Caco-2 (cell line): ENCODE data around the gene HAND2. TPM values are rescaled to one million over a fixed set of nuclear protein-coding genes. Genes with fewer than 3 reads are reported as not detected.

Source experiments
- BruUV-seq: library from RNA; stranded (reverse); fragments of 400-500 nt; replicated peaks from 2 replicates; lab custom pipeline; 2021; lab: Mats Ljungman, UMichigan
- CTCF ChIA-PET: fragments of 300-600 bp; sonication (Branson Sonifier 250); formaldehyde crosslinking; loops from one replicate; lab custom pipeline; 2022; ENCODE audit warnings: antibody characterized with exemption; lab: Charles Lee
- POLR2A ChIA-PET: fragments of 300-600 bp; sonication (Branson Sonifier 250); formaldehyde crosslinking; loops from one replicate; lab custom pipeline; 2022; ENCODE audit warnings: antibody characterized with exemption; lab: Charles Lee
- DNase-seq, 2 experiments: peaks; one replicate each; pipeline versions ENCODE4 v3.0.0 to v3.0.0-alpha.2; 2020 to 2022
- H3K27me3 ChIP-seq: replicated peaks from 2 replicates; pipeline ENCODE4 v1.6.0; 2011; ENCODE audit warnings: low read length; ENCODE audit not compliant: control insufficient read depth, insufficient read depth
- H3K36me3 ChIP-seq: 2 replicates; pipeline ENCODE4 v1.5.1; 2011; ENCODE audit warnings: low read length; ENCODE audit not compliant: control insufficient read depth, insufficient read depth
- H3K4me1 ChIP-seq: fragments of 250-450 bp; sonication (Bioruptor Pico); 2 replicates; pipeline ENCODE4 v1.5.1; 2020; ENCODE audit warnings: mild to moderate bottlenecking
- H3K4me3 ChIP-seq: 2 replicates; pipeline ENCODE4 v1.5.1; 2011; ENCODE audit warnings: low read depth, mild to moderate bottlenecking, control low read depth, low read length
- H3K9me3 ChIP-seq: fragments of 250-450 bp; sonication (Bioruptor Pico); 2 replicates; pipeline ENCODE4 v1.5.1; 2020; ENCODE audit warnings: mild to moderate bottlenecking, moderate library complexity
- H3K27ac Mint-ChIP-seq: one replicate; pipeline ENCODE4 v1.8.0; 2022; ENCODE audit warnings: mixed read lengths; ENCODE audit not compliant: unreplicated experiment
- H3K27me3 Mint-ChIP-seq: one replicate; pipeline ENCODE4 v1.8.0; 2022; ENCODE audit warnings: mixed read lengths; ENCODE audit not compliant: insufficient read depth, unreplicated experiment
- H3K36me3 Mint-ChIP-seq: one replicate; pipeline ENCODE4 v1.8.0; 2022; ENCODE audit warnings: mild to moderate bottlenecking, mixed read lengths; ENCODE audit not compliant: insufficient read depth, unreplicated experiment
- H3K4me1 Mint-ChIP-seq: one replicate; pipeline ENCODE4 v1.8.0; 2022; ENCODE audit warnings: low read depth, mixed read lengths; ENCODE audit not compliant: unreplicated experiment
- H3K4me3 Mint-ChIP-seq: one replicate; pipeline ENCODE4 v1.8.0; 2022; ENCODE audit warnings: mild to moderate bottlenecking, moderate library complexity, mixed read lengths; ENCODE audit not compliant: unreplicated experiment
- H3K9me3 Mint-ChIP-seq: one replicate; pipeline ENCODE4 v1.8.0; 2022; ENCODE audit warnings: mixed read lengths; ENCODE audit not compliant: unreplicated experiment
- intact Hi-C: fragments of 100-400 bp; cut with micrococcal nuclease; formaldehyde crosslinking; loops from one replicate; pipeline ENCODE4 v1.10.0; 2022; ENCODE audit not compliant: unreplicated experiment
- total RNA-seq: library from RNA; stranded (reverse); gene quantifications from 2 replicates; pipeline ENCODE4 v1.2.3, GENCODE V29; 2022
- TF ChIP-seq, protein P1 (sequence below), 2 experiments: fragments of 200-600 bp in 1 of 2; IDR thresholded peaks; 1 replicate in 1 of 2; 2 replicates in 1 of 2; pipeline versions ENCODE4 v1.5.1 to v1.8.0; 2011 to 2022; ENCODE audit warnings: antibody characterized with exemption in 1 of 2, control low read depth in 1 of 2, inconsistent platforms in 1 of 2, low read depth in 1 of 2, low read length in 1 of 2, mild to moderate bottlenecking in 1 of 2, moderate library complexity in 1 of 2; ENCODE audit not compliant: insufficient read depth in 1 of 2, severe bottlenecking in 1 of 2, unreplicated experiment in 1 of 2

HAND2 gene
- total RNA-seq, 1 experiment from 2014 or later = not detected

DNA sequence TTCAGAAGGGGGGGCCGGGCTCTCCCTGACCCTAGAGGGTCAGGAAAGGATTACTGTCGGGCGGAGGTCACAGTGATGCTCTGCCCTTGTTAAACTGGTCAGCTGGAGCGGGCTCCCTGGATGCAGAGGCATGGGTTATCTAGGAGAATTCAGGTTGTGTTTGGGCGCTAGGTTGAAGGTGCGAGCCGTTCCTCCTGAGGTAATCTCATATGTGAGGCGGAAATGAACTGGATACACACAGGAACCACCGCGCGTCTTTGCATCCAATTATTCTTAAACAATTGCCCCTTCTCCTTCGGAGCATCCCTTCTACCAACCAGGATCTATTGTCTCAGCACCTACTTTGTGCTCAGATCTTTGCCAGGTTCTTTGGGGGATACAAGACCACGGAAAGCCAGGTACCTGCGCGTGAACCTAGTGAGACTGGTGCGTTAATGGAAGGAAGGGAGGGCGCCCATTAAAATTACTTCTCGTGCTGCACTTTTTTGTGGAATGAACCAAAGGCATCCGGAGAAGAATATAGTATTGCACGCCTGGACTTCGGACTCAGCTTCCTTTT, 28.4 kb downstream of the HAND2 start:
- no TSS peak for BruUV-seq
- no peaks in the 10 kb centered on the region for H3K27me3 Mint-ChIP-seq
- no peak overlapping the region for H3K27ac Mint-ChIP-seq
- Histone ChIP-seq H3K4me3 (no peak overlapping the region), H3K36me3 (no peaks in the 10 kb centered on the region), H3K27me3 (no peaks in the 10 kb centered on the region), H3K4me1 (0 out of 2 replicates have a peak, but pooled peaks cover 3% of the 10 kb centered on the region), H3K9me3 (no peaks in the 10 kb centered on the region)
- H3K36me3 Mint-ChIP-seq = no peaks in the 10 kb centered on the region
- ChIA-PET CTCF (no interaction called here), POLR2A (no interaction called here)
- TF ChIP-seq, protein P1, sequence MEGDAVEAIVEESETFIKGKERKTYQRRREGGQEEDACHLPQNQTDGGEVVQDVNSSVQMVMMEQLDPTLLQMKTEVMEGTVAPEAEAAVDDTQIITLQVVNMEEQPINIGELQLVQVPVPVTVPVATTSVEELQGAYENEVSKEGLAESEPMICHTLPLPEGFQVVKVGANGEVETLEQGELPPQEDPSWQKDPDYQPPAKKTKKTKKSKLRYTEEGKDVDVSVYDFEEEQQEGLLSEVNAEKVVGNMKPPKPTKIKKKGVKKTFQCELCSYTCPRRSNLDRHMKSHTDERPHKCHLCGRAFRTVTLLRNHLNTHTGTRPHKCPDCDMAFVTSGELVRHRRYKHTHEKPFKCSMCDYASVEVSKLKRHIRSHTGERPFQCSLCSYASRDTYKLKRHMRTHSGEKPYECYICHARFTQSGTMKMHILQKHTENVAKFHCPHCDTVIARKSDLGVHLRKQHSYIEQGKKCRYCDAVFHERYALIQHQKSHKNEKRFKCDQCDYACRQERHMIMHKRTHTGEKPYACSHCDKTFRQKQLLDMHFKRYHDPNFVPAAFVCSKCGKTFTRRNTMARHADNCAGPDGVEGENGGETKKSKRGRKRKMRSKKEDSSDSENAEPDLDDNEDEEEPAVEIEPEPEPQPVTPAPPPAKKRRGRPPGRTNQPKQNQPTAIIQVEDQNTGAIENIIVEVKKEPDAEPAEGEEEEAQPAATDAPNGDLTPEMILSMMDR (IDR thresholded peaks at IDR 0.05; ENCODE audit: insufficient read depth in 1 of 2, low read depth in 1 of 2, low read length in 1 of 2, severe bottlenecking in 1 of 2, unreplicated experiment in 1 of 2) = no peak
- DNase-seq = no peak
- intact Hi-C loops = no loop called here
- H3K9me3 Mint-ChIP-seq = no peaks in the 10 kb centered on the region
- no peaks in the 10 kb centered on the region for H3K4me1 Mint-ChIP-seq
- H3K4me3 Mint-ChIP-seq = no peak overlapping the region

DNA sequence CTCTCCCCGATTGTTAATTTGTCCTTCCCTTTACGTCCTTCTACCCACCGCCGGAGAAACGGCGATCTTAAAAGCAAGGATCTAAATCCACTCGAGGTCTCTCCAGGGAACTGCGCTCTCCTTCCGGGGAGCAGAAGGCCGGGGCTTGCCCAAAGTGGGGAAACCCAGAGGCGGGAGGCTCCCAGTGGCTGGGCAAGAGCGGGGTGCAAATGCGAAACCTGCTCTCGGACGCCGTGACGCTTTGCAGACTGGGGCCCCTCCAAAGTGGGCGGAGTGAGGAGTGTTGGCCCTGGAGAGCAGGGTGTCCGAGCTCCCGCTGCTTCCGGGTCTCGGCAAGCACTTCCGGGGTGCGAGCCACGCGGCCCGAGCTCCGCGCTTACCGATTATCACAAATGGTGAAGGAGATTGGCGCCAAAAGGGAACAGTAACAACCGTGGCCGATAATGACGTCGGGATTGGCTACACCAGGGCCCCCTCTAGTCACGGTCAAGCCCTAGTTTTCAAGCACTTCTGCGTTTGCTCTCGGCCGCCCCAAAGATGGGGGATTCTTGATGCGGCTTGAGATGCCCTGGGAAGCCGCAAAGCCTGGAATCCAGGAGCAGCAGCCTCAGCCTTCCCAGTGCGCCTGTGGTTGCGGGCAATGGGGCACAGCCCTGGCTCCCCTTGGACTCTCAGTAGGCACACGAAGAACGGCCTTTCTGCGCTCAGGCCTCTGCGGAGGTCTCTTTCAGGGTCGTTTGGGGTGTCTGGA, 29.0 kb downstream of the HAND2 start:
- Histone ChIP-seq H3K4me1 (0 out of 2 replicates have a peak, but pooled peaks cover 2% of the 10 kb centered on the region), H3K4me3 (no peak overlapping the region), H3K36me3 (no peaks in the 10 kb centered on the region), H3K9me3 (no peaks in the 10 kb centered on the region), H3K27me3 (no peaks in the 10 kb centered on the region)
- ChIA-PET CTCF (no interaction called here), POLR2A (no interaction called here)
- Mint-ChIP-seq H3K4me1 (no peaks in the 10 kb centered on the region), H3K4me3 (no peak overlapping the region), H3K9me3 (no peaks in the 10 kb centered on the region), H3K27me3 (no peaks in the 10 kb centered on the region), H3K27ac (no peak overlapping the region), H3K36me3 (no peaks in the 10 kb centered on the region)
- BruUV-seq = no TSS peak
- no peak for DNase-seq
- TF ChIP-seq, protein P1 (IDR thresholded peaks at IDR 0.05; ENCODE audit: insufficient read depth in 1 of 2, low read depth in 1 of 2, low read length in 1 of 2, severe bottlenecking in 1 of 2, unreplicated experiment in 1 of 2) = no peak
- intact Hi-C loops = no loop called here

DNA sequence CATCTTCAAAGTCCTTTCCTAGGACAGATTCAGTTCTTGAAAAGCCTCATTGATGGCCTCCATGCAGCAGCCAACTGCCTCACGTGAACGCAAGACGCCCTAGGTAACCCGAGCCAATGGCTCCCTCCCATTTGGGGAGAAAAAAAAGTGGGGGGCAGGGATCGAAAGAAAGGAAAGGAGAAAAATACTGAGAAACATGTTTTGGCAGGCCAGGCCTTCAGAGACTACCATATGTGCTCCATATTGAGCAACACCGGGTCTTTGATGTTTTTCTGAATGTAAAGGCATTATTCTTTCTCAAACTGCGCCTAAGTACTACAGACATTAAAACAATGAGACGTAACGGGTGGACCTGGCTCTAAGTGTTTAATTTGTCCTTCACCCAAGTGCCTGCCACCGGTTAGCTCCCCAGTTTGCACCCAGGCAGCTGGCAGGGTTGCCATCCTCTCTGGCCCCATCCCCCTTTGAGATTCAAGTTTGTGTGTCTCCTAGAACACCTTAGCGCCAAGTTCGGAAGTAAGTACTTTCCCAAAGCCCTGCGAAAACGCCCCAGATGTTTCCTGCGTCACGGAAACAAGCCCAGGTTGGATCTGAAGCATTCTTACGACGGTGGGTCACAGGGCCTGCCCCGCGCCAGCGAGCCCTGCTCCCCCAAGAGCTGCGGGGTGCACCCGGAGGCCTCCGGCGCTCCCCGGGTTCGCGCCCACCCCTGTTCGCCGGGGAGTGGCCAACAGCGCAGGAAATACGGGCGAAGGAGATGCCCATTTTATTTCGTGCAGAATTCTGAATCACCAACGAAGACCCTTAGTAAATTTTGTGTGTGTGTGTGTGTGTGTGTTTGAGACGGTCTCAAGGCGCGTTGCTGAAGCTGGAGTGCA, 30.1 kb downstream of the HAND2 start:
- no peaks in the 10 kb centered on the region for H3K36me3 ChIP-seq
- no peaks in the 10 kb centered on the region for H3K36me3 Mint-ChIP-seq
- H3K27me3 Mint-ChIP-seq = no peaks in the 10 kb centered on the region
- H3K4me1 ChIP-seq = no peaks in the 10 kb centered on the region
- H3K27me3 ChIP-seq = no peaks in the 10 kb centered on the region; the same call in 1 of the 2 replicates
- H3K4me3 ChIP-seq = no peak overlapping the region
- H3K9me3 ChIP-seq = no peaks in the 10 kb centered on the region
- no peaks in the 10 kb centered on the region for H3K4me1 Mint-ChIP-seq
- no peak for DNase-seq
- ChIA-PET CTCF (no interaction called here), POLR2A (no interaction called here)
- H3K27ac Mint-ChIP-seq = no peak overlapping the region
- no TSS peak for BruUV-seq
- TF ChIP-seq, protein P1 (IDR thresholded peaks at IDR 0.05; ENCODE audit: insufficient read depth in 1 of 2, low read depth in 1 of 2, low read length in 1 of 2, severe bottlenecking in 1 of 2, unreplicated experiment in 1 of 2) = no peak
- no peaks in the 10 kb centered on the region for H3K9me3 Mint-ChIP-seq
- no peak overlapping the region for H3K4me3 Mint-ChIP-seq
- intact Hi-C loops = loop anchor here (10.0 kb wide), 2 partner anchors 185 to 485 kb away; no protein-coding TSS in a partner anchor
